IMR-90 (cell line): Measurements from ENCODE around the gene KAZN. TPM values are rescaled to one million over a fixed set of nuclear protein-coding genes. Genes with fewer than 3 reads are reported as not detected.

ENCODE experiments used
- ATAC-seq: fragments of 200-7000 bp; cut with Tn5 transposase; 2 replicates; pipeline ENCODE4 v1.9.1; 2020; ENCODE audit warnings: low read depth, mild to moderate bottlenecking, moderate library complexity
- BruUV-seq: library from RNA; stranded (reverse); fragments of 400-500 nt; replicated peaks from 2 replicates; lab custom pipeline; 2021; lab: Mats Ljungman, UMichigan
- CTCF ChIA-PET: fragments of 300-600 bp; formaldehyde crosslinking; extraction: SDS; loops from one replicate; lab custom pipeline; 2021; ENCODE audit warnings: antibody characterized with exemption; lab: Yijun Ruan, JAX
- POLR2A ChIA-PET: fragments of 300-600 bp; sonication (Branson Sonifier 250); formaldehyde crosslinking; loops from one replicate; lab custom pipeline; 2022; ENCODE audit warnings: antibody characterized with exemption; ENCODE audit not compliant: unreplicated experiment; lab: Charles Lee
- DNase-seq: peaks from one replicate; pipeline ENCODE4 v3.0.0; 2013
- H2AFZ ChIP-seq: replicated peaks from 2 replicates; pipeline ENCODE3; 2013; ENCODE audit warnings: low read length, mild to moderate bottlenecking; ENCODE audit not compliant: poor library complexity
- H2AK5ac ChIP-seq: 2 replicates; pipeline ENCODE4 v1.6.1; 2013; ENCODE audit warnings: low read depth, low read length, inconsistent platforms
- H2AK9ac ChIP-seq: replicated peaks from 2 replicates; pipeline ENCODE3; 2013; ENCODE audit warnings: mild to moderate bottlenecking, low read depth, low read length, moderate library complexity; ENCODE audit not compliant: poor library complexity
- H2BK120ac ChIP-seq: 2 replicates; pipeline ENCODE4 v1.6.1; 2013; ENCODE audit warnings: low read depth, low read length, inconsistent platforms
- H2BK15ac ChIP-seq: 3 replicates; pipeline ENCODE4 v1.6.1; 2013; ENCODE audit warnings: low read depth, low read length, inconsistent platforms
- H2BK20ac ChIP-seq: 2 replicates; pipeline ENCODE4 v1.6.1; 2013; ENCODE audit warnings: low read depth, mild to moderate bottlenecking, inconsistent platforms, low read length, moderate library complexity
- H2BK5ac ChIP-seq: 2 replicates; pipeline ENCODE4 v1.6.1; 2013; ENCODE audit warnings: mild to moderate bottlenecking, low read depth, low read length, inconsistent platforms; ENCODE audit not compliant: poor library complexity, severe bottlenecking
- H3K14ac ChIP-seq: replicated peaks from 2 replicates; pipeline ENCODE4 v1.6.1; 2013; ENCODE audit warnings: low read depth, low read length, inconsistent platforms
- H3K18ac ChIP-seq: 2 replicates; pipeline ENCODE4 v1.6.1; 2013; ENCODE audit warnings: low read depth, low read length, control low read depth
- H3K23ac ChIP-seq: 2 replicates; pipeline ENCODE4 v1.6.1; 2013; ENCODE audit warnings: low read depth, low read length, inconsistent platforms
- H3K27ac ChIP-seq: 2 replicates; pipeline ENCODE4 v1.5.1; 2013; ENCODE audit warnings: mild to moderate bottlenecking, control low read depth, low read length; ENCODE audit not compliant: insufficient read depth
- H3K27me3 ChIP-seq: 2 replicates; pipeline ENCODE4 v1.6.1; 2013; ENCODE audit warnings: low read length; ENCODE audit not compliant: control insufficient read depth, insufficient read depth
- H3K36me3 ChIP-seq: 2 replicates; pipeline ENCODE4 v1.6.1; 2013; ENCODE audit warnings: low read length, mixed read lengths; ENCODE audit not compliant: control insufficient read depth, insufficient read depth
- H3K4ac ChIP-seq: 2 replicates; pipeline ENCODE4 v1.6.1; 2013; ENCODE audit warnings: low read depth, low read length, inconsistent platforms
- H3K4me1 ChIP-seq: 2 replicates; pipeline ENCODE4 v1.6.1; 2013; ENCODE audit warnings: low read length, mixed read lengths; ENCODE audit not compliant: control insufficient read depth, insufficient read depth
- H3K4me2 ChIP-seq: 2 replicates; pipeline ENCODE4 v1.6.1; 2013; ENCODE audit warnings: low read depth, mild to moderate bottlenecking, control low read depth, low read length, moderate library complexity
- H3K4me3 ChIP-seq: 2 replicates; pipeline ENCODE4 v1.5.1; 2013; ENCODE audit warnings: low read depth, mild to moderate bottlenecking, control low read depth, low read length, moderate library complexity; ENCODE audit not compliant: insufficient read depth
- H3K56ac ChIP-seq: 2 replicates; pipeline ENCODE4 v1.6.1; 2013; ENCODE audit warnings: low read length, inconsistent platforms; ENCODE audit not compliant: insufficient read depth; ENCODE audit errors: extremely low read depth
- H3K79me1 ChIP-seq, 2 experiments: 2 replicates each; pipeline ENCODE4 v1.6.1; 2013; ENCODE audit warnings: low read length in 2 of 2, inconsistent platforms in 1 of 2, low read depth in 1 of 2
- H3K9ac ChIP-seq: 2 replicates; pipeline ENCODE4 v1.6.1; 2013; ENCODE audit warnings: low read depth, low read length, control low read depth
- H3K9me1 ChIP-seq: 2 replicates; pipeline ENCODE4 v1.6.1; 2013; ENCODE audit warnings: low read length, inconsistent platforms; ENCODE audit not compliant: insufficient read depth
- H3K9me3 ChIP-seq: 2 replicates; pipeline ENCODE4 v1.6.1; 2013; ENCODE audit warnings: low read length; ENCODE audit not compliant: control insufficient read depth, insufficient read depth
- H4K20me1 ChIP-seq: 2 replicates; pipeline ENCODE4 v1.6.1; 2013; ENCODE audit warnings: low read length, inconsistent platforms; ENCODE audit not compliant: insufficient read depth
- H4K5ac ChIP-seq: 2 replicates; pipeline ENCODE4 v1.6.1; 2013; ENCODE audit warnings: mild to moderate bottlenecking, low read depth, low read length, control low read depth
- H4K8ac ChIP-seq, 2 experiments: 2 replicates each; pipeline ENCODE4 v1.6.1; 2013; ENCODE audit warnings: low read depth in 2 of 2, low read length in 2 of 2, control low read depth in 1 of 2, inconsistent platforms in 1 of 2
- H4K91ac ChIP-seq: 2 replicates; pipeline ENCODE4 v1.6.1; 2013; ENCODE audit warnings: low read depth, low read length, inconsistent platforms; ENCODE audit not compliant: insufficient read depth
- CEBPB ChIP-seq: IDR thresholded peaks from 2 replicates; pipeline ENCODE4 v1.6.1; 2012; ENCODE audit warnings: low read depth, low read length, improper control_type of control experiment
- FOS ChIP-seq: fragments of 150-350 bp; IDR thresholded peaks from 2 replicates; pipeline ENCODE4 v1.6.1; 2016; ENCODE audit warnings: low read depth, low read length
- MXI1 ChIP-seq: IDR thresholded peaks from 2 replicates; pipeline ENCODE4 v1.6.1; 2012; ENCODE audit warnings: low read depth, mild to moderate bottlenecking, low read length, moderate library complexity, borderline replicate concordance
- SMC3 ChIP-seq: fragments of 150-350 bp; IDR thresholded peaks from 2 replicates; pipeline ENCODE4 v1.6.1; 2016; ENCODE audit warnings: low read depth, mild to moderate bottlenecking, antibody characterized with exemption, low read length, moderate library complexity
- WGBS, 2 experiments: methylation state at CpG; one replicate each; pipeline versions ENCODE4 v1.1.5 to v1.1.7; 2013; ENCODE audit warnings: missing lambda C conversion rate in 2 of 2; ENCODE audit not compliant: insufficient read length in 1 of 2; ENCODE audit errors: extremely low coverage in 2 of 2; 5-methylcytosine and 5-hydroxymethylcytosine counted together
- dilution Hi-C: fragments of 300-500 bp; cut with HindIII; formaldehyde crosslinking; loops from one replicate; pipeline ENCODE4 v1.14.3; 2018; ENCODE audit warnings: low sequenced_read_pairs; ENCODE audit not compliant: unreplicated experiment
- in situ Hi-C: fragments of 300-500 bp; cut with MboI; formaldehyde crosslinking; loops from 3 replicates; pipeline ENCODE4 v1.14.3; 2019; ENCODE audit warnings: low sequenced_read_pairs, inconsistent platforms, mixed read lengths
- intact Hi-C: fragments of 100-400 bp; cut with micrococcal nuclease; formaldehyde crosslinking; loops from 2 replicates; pipeline ENCODE4 v1.10.0; 2022
- polyA plus RNA-seq, 3 experiments: library from polyadenylated mRNA; depleted of rRNA; stranded (reverse); fragments of >200 nt; gene quantifications; 2 replicates each; pipeline ENCODE4 v1.2.3, GENCODE V29; 2012; ENCODE audit warnings: low replicate concordance in 1 of 3
- total RNA-seq: library from RNA; depleted of rRNA; stranded (reverse); fragments of >200 nt; gene quantifications from 2 replicates; pipeline ENCODE4 v1.2.3, GENCODE V29; 2012
- TF ChIP-seq, protein P1 (sequence below): conservative IDR thresholded peaks from 2 replicates; pipeline ENCODE4 v1.5.1; 2012; ENCODE audit warnings: mild to moderate bottlenecking, low read depth, low read length, improper control_type of control experiment

Gene KAZN
- total and polyA plus RNA-seq, 2 of the 4 experiments (the other 2 are of a cell fraction), result 5.2 to 10.5 TPM

DNA sequence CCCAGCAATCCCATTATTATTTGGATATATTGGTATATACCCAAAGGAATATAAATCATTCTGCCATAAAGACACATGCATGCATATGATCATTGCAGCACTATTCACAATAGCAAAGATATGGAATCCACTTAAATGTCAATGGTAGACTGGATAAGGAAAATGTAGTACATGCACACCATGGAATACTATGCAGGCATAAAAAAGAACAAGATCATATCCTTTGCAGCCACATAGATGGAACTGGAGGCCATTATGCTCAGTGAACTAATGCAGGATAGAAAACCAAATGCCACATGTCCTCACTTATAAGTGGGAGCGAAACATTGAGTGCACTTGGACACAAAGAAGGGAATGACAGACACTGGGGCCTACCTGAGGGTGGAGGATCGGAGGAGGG lies 24.6 kb downstream of the KAZN start:
- ChIA-PET CTCF (no interaction called here), POLR2A (no interaction called here)
- intact Hi-C loops (no loop called here), in situ Hi-C loops (no loop called here), dilution Hi-C loops (no loop called here)
- Histone ChIP-seq H2BK120ac (no peak overlapping the region), H3K9me1 (no peaks in the 10 kb centered on the region), H2BK5ac (no peak overlapping the region), H3K4ac (no peak overlapping the region), H3K18ac (no peak overlapping the region), H2AK5ac (no peak overlapping the region), H4K20me1 (no peaks in the 10 kb centered on the region), H3K4me1 (peaks cover 5% of the 10 kb centered on the region; the same call in 1 of the 2 replicates), H2BK20ac (no peak overlapping the region), H4K8ac (no peak overlapping the region), H4K91ac (no peak overlapping the region), H3K4me2 (no peak overlapping the region), H4K5ac (no peak overlapping the region), H3K27ac (no peak overlapping the region), H2AK9ac (no peak overlapping the region), H3K79me1 (no peaks in the 10 kb centered on the region), H2BK15ac (no peak overlapping the region), H3K23ac (no peak overlapping the region), H2AFZ (no peak overlapping the region), H3K9me3 (0 out of 2 replicates have a peak, but pooled peaks cover 3% of the 10 kb centered on the region), H3K56ac (no peak overlapping the region), H3K4me3 (no peak overlapping the region), H3K9ac (no peak overlapping the region), H3K27me3 (no peaks in the 10 kb centered on the region; the same call in 1 of the 2 replicates), H3K14ac (no peak overlapping the region), H3K36me3 (no peaks in the 10 kb centered on the region)
- ATAC-seq (no peak), DNase-seq (no peak)
- TF ChIP-seq, protein P1, sequence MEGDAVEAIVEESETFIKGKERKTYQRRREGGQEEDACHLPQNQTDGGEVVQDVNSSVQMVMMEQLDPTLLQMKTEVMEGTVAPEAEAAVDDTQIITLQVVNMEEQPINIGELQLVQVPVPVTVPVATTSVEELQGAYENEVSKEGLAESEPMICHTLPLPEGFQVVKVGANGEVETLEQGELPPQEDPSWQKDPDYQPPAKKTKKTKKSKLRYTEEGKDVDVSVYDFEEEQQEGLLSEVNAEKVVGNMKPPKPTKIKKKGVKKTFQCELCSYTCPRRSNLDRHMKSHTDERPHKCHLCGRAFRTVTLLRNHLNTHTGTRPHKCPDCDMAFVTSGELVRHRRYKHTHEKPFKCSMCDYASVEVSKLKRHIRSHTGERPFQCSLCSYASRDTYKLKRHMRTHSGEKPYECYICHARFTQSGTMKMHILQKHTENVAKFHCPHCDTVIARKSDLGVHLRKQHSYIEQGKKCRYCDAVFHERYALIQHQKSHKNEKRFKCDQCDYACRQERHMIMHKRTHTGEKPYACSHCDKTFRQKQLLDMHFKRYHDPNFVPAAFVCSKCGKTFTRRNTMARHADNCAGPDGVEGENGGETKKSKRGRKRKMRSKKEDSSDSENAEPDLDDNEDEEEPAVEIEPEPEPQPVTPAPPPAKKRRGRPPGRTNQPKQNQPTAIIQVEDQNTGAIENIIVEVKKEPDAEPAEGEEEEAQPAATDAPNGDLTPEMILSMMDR, result no peak
- TF ChIP-seq SMC3, result no peak
- no peak for TF ChIP-seq CEBPB
- TF ChIP-seq FOS, result no peak
- no peak for TF ChIP-seq MXI1
- WGBS, 2 experiments, result no CpG with 5 or more reads among the region's 2 CpGs
- BruUV-seq, result no TSS peak
